NAMALWA (cell line): ENCODE measurements around the gene SLC25A51.
A peak's percentile ranks its signal among the peaks of the same experiment; 100 is the strongest.
"Not testable (repeated sequence)": the region's sequence is repeated elsewhere in the genome, so short reads cannot be mapped to it uniquely, and the experiment has no call there.

Source experiments
- DNase-seq: peaks from one replicate; pipeline ENCODE4 v3.0.0-alpha.2; 2015; ENCODE audit warnings: low spot score

Gene SLC25A51

GRCh38 chr9:37919246-37919955 is 15.5 kb upstream of the SLC25A51 start:
- no peak for DNase-seq

- DNase-seq = no peak
These were observed 14.8 kb upstream of the SLC25A51 start for GRCh38 chr9:37918665-37919170.

GRCh38 chr9:37917801-37918664 is 14.1 kb upstream of the SLC25A51 start:
- no peak for DNase-seq

GRCh38 chr9:37917313-37917731 is 13.4 kb upstream of the SLC25A51 start:
- DNase-seq = no peak

- DNase-seq = no peak
These were observed 12.8 kb upstream of the SLC25A51 start for GRCh38 chr9:37916471-37917312.

GRCh38 chr9:37915911-37916470 is 12.1 kb upstream of the SLC25A51 start:
- no peak for DNase-seq

GRCh38 chr9:37914701-37915358 is 10.9 kb upstream of the SLC25A51 start:
- DNase-seq = no peak

- DNase-seq = no peak
These were observed 10.2 kb upstream of the SLC25A51 start for GRCh38 chr9:37914154-37914551.

GRCh38 chr9:37913480-37914153 is 9.7 kb upstream of the SLC25A51 start:
- DNase-seq = peak; percentile 89

- no peak for DNase-seq
These were observed 7.3 kb upstream of the SLC25A51 start for GRCh38 chr9:37911271-37911681.

- DNase-seq = no peak
These were observed 6.3 kb upstream of the SLC25A51 start for GRCh38 chr9:37910271-37910670.

GRCh38 chr9:37909836-37910235 is 5.9 kb upstream of the SLC25A51 start:
- not testable (repeated sequence) for DNase-seq

- DNase-seq = no peak
These were observed 5.4 kb upstream of the SLC25A51 start for GRCh38 chr9:37909326-37909725.

GRCh38 chr9:37908698-37909186 is 4.8 kb upstream of the SLC25A51 start:
- DNase-seq = no peak

- DNase-seq = no peak
These were observed 4.4 kb upstream of the SLC25A51 start for GRCh38 chr9:37908283-37908682.

- no peak for DNase-seq
These were observed 2.6 kb upstream of the SLC25A51 start for GRCh38 chr9:37906312-37907239.

GRCh38 chr9:37905776-37906175 is 1.8 kb upstream of the SLC25A51 start:
- DNase-seq = no peak

GRCh38 chr9:37905131-37905505 is 1.2 kb upstream of the SLC25A51 start:
- DNase-seq = no peak

GRCh38 chr9:37904445-37905130 is 661 bp upstream of the SLC25A51 start:
- no peak for DNase-seq
